DOHH2 (cell line): ENCODE data around the gene XRCC5.

Experiments
- H3F3A ChIP-seq: fragments of 200-600 bp; sonication (generic), shearing (Covaris generic); 2 replicates; pipeline ENCODE4 v1.6.0; 2016; ENCODE audit warnings: antibody characterized with exemption, mild to moderate bottlenecking; ENCODE audit not compliant: control insufficient read depth, insufficient read depth
- H3K27ac ChIP-seq: fragments of 200-600 bp; sonication (generic); 2 replicates; pipeline ENCODE4 v1.5.1; 2014; ENCODE audit warnings: low read depth, mild to moderate bottlenecking, low read length, moderate library complexity
- H3K27me3 ChIP-seq: fragments of 200-600 bp; sonication (generic); 2 replicates; pipeline ENCODE4 v1.6.1; 2014; ENCODE audit warnings: mild to moderate bottlenecking, low read length, mixed read lengths; ENCODE audit not compliant: control insufficient read depth
- H3K36me3 ChIP-seq: fragments of 200-600 bp; sonication (generic); 2 replicates; pipeline ENCODE4 v1.6.1; 2014; ENCODE audit warnings: mild to moderate bottlenecking, low read length, moderate library complexity, mixed read lengths; ENCODE audit not compliant: control insufficient read depth
- H3K4me1 ChIP-seq: fragments of 200-600 bp; sonication (generic); 2 replicates; pipeline ENCODE4 v1.6.1; 2014; ENCODE audit warnings: mild to moderate bottlenecking, low read length, mixed read lengths; ENCODE audit not compliant: control insufficient read depth
- H3K4me2 ChIP-seq: fragments of 200-600 bp; sonication (generic); 2 replicates; pipeline ENCODE4 v1.6.0; 2014; ENCODE audit warnings: mild to moderate bottlenecking, low read length, moderate library complexity
- H3K4me3 ChIP-seq: fragments of 200-600 bp; sonication (generic); 2 replicates; pipeline ENCODE4 v1.5.1; 2014; ENCODE audit warnings: mild to moderate bottlenecking, low read length, mixed read lengths
- H3K79me2 ChIP-seq: fragments of 200-600 bp; sonication (generic); 2 replicates; pipeline ENCODE4 v1.6.1; 2014; ENCODE audit warnings: mild to moderate bottlenecking, low read length, mixed read lengths; ENCODE audit not compliant: control insufficient read depth
- H3K9me2 ChIP-seq: fragments of 200-600 bp; sonication (generic); replicated peaks from 2 replicates; pipeline ENCODE4 v1.6.1; 2014; ENCODE audit warnings: mild to moderate bottlenecking, low read length, mixed read lengths; ENCODE audit not compliant: control insufficient read depth
- H3K9me3 ChIP-seq: fragments of 200-600 bp; sonication (generic); 2 replicates; pipeline ENCODE4 v1.6.1; 2014; ENCODE audit warnings: antibody characterized with exemption, low read length, mixed read lengths; ENCODE audit not compliant: control insufficient read depth, insufficient read depth
- H4K20me1 ChIP-seq: fragments of 200-600 bp; sonication (generic); 2 replicates; pipeline ENCODE4 v1.6.0; 2014; ENCODE audit warnings: low read depth, mild to moderate bottlenecking, antibody characterized with exemption, low read length, moderate library complexity; ENCODE audit not compliant: control insufficient read depth, insufficient read depth
- CTCF ChIP-seq: fragments of 200-600 bp; sonication (generic); IDR thresholded peaks from one replicate; pipeline ENCODE4 v1.5.1; 2014; ENCODE audit warnings: antibody characterized with exemption, mild to moderate bottlenecking, low read depth, low read length; ENCODE audit not compliant: poor library complexity, severe bottlenecking
- EZH2phosphoT487 ChIP-seq: fragments of 200-600 bp; sonication (generic); IDR thresholded peaks from 2 replicates; pipeline ENCODE4 v1.6.1; 2017; ENCODE audit warnings: borderline replicate concordance, mild to moderate bottlenecking, antibody characterized with exemption, low read length, moderate library complexity, mixed read lengths

The XRCC5 gene

GRCh38 chr2:216082117-216082711 lies 26.9 kb upstream of the XRCC5 start:
- H4K20me1 ChIP-seq, result no peaks in the 10 kb centered on the region
- H3K9me2 ChIP-seq, result no peaks in the 10 kb centered on the region
- peaks cover 4% of the 10 kb centered on the region; the same call in 1 of the 2 replicates for H3K4me1 ChIP-seq
- peak overlapping the region; percentile 47; the same call in 1 of the 2 replicates for H3K4me2 ChIP-seq
- no peaks in the 10 kb centered on the region for H3K36me3 ChIP-seq
- TF ChIP-seq CTCF (no peak), EZH2phosphoT487 (no peak)
- H3K27ac ChIP-seq, result no peak overlapping the region
- no peaks in the 10 kb centered on the region for H3F3A ChIP-seq
- peak overlapping the region; percentile 52 for H3K4me3 ChIP-seq
- peaks cover 29% of the 10 kb centered on the region for H3K27me3 ChIP-seq
- no peaks in the 10 kb centered on the region for H3K9me3 ChIP-seq
- H3K79me2 ChIP-seq, result no peaks in the 10 kb centered on the region

GRCh38 chr2:216082805-216083204 lies 26.3 kb upstream of the XRCC5 start:
- no peak overlapping the region for H3K4me3 ChIP-seq
- H3K4me2 ChIP-seq, result no peak overlapping the region
- no peak overlapping the region for H3K27ac ChIP-seq

GRCh38 chr2:216083464-216084281 lies 25.5 kb upstream of the XRCC5 start:
- Histone ChIP-seq H3K4me3 (no peak overlapping the region), H3F3A (no peaks in the 10 kb centered on the region), H3K36me3 (no peaks in the 10 kb centered on the region), H4K20me1 (no peaks in the 10 kb centered on the region), H3K4me2 (no peak overlapping the region), H3K27me3 (peaks cover 29% of the 10 kb centered on the region), H3K27ac (no peak overlapping the region), H3K9me3 (no peaks in the 10 kb centered on the region), H3K9me2 (no peaks in the 10 kb centered on the region), H3K4me1 (peaks cover 4% of the 10 kb centered on the region; the same call in 1 of the 2 replicates), H3K79me2 (no peaks in the 10 kb centered on the region)
- TF ChIP-seq CTCF (no peak), EZH2phosphoT487 (no peak)

More at GRCh38 chr2:216082805-216083204, 26.3 kb upstream of the XRCC5 start:
- Histone ChIP-seq H3K4me1 (peaks cover 4% of the 10 kb centered on the region; the same call in 1 of the 2 replicates), H4K20me1 (no peaks in the 10 kb centered on the region), H3K27me3 (peaks cover 29% of the 10 kb centered on the region), H3K79me2 (no peaks in the 10 kb centered on the region), H3K9me3 (no peaks in the 10 kb centered on the region), H3F3A (no peaks in the 10 kb centered on the region), H3K9me2 (no peaks in the 10 kb centered on the region), H3K36me3 (no peaks in the 10 kb centered on the region)
- TF ChIP-seq EZH2phosphoT487, result no peak
- TF ChIP-seq CTCF, result no peak
